ENCODE data around the gene NTRK3. TPM values are rescaled to one million over a fixed set of nuclear protein-coding genes. Genes with fewer than 3 reads are reported as not detected.

NTRK3 gene
- total and polyA plus RNA-seq, 2 of the 8 experiments (the other 6 are each of a cell fraction or from before 2014, with no cell fraction given): 4.5 to 6.8 TPM

DNA sequence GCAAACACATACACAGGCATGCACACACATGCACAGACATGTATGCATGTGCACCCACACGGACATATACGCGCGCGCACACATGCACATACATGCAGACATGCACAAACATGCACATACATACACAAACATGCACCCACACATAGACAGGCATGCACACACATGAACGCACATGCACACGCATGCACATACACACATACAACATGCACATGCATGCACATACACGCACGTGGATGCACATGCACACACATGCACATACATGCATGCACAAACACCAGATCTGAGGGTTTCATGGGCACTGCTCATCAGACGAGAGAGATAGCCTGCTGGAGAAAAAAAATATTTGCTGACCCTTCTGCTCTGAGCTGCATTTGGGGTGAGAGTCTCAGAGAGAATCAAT, 31.7 kb upstream of the NTRK3 start (continued):
- TF ChIP-seq, protein P1, sequence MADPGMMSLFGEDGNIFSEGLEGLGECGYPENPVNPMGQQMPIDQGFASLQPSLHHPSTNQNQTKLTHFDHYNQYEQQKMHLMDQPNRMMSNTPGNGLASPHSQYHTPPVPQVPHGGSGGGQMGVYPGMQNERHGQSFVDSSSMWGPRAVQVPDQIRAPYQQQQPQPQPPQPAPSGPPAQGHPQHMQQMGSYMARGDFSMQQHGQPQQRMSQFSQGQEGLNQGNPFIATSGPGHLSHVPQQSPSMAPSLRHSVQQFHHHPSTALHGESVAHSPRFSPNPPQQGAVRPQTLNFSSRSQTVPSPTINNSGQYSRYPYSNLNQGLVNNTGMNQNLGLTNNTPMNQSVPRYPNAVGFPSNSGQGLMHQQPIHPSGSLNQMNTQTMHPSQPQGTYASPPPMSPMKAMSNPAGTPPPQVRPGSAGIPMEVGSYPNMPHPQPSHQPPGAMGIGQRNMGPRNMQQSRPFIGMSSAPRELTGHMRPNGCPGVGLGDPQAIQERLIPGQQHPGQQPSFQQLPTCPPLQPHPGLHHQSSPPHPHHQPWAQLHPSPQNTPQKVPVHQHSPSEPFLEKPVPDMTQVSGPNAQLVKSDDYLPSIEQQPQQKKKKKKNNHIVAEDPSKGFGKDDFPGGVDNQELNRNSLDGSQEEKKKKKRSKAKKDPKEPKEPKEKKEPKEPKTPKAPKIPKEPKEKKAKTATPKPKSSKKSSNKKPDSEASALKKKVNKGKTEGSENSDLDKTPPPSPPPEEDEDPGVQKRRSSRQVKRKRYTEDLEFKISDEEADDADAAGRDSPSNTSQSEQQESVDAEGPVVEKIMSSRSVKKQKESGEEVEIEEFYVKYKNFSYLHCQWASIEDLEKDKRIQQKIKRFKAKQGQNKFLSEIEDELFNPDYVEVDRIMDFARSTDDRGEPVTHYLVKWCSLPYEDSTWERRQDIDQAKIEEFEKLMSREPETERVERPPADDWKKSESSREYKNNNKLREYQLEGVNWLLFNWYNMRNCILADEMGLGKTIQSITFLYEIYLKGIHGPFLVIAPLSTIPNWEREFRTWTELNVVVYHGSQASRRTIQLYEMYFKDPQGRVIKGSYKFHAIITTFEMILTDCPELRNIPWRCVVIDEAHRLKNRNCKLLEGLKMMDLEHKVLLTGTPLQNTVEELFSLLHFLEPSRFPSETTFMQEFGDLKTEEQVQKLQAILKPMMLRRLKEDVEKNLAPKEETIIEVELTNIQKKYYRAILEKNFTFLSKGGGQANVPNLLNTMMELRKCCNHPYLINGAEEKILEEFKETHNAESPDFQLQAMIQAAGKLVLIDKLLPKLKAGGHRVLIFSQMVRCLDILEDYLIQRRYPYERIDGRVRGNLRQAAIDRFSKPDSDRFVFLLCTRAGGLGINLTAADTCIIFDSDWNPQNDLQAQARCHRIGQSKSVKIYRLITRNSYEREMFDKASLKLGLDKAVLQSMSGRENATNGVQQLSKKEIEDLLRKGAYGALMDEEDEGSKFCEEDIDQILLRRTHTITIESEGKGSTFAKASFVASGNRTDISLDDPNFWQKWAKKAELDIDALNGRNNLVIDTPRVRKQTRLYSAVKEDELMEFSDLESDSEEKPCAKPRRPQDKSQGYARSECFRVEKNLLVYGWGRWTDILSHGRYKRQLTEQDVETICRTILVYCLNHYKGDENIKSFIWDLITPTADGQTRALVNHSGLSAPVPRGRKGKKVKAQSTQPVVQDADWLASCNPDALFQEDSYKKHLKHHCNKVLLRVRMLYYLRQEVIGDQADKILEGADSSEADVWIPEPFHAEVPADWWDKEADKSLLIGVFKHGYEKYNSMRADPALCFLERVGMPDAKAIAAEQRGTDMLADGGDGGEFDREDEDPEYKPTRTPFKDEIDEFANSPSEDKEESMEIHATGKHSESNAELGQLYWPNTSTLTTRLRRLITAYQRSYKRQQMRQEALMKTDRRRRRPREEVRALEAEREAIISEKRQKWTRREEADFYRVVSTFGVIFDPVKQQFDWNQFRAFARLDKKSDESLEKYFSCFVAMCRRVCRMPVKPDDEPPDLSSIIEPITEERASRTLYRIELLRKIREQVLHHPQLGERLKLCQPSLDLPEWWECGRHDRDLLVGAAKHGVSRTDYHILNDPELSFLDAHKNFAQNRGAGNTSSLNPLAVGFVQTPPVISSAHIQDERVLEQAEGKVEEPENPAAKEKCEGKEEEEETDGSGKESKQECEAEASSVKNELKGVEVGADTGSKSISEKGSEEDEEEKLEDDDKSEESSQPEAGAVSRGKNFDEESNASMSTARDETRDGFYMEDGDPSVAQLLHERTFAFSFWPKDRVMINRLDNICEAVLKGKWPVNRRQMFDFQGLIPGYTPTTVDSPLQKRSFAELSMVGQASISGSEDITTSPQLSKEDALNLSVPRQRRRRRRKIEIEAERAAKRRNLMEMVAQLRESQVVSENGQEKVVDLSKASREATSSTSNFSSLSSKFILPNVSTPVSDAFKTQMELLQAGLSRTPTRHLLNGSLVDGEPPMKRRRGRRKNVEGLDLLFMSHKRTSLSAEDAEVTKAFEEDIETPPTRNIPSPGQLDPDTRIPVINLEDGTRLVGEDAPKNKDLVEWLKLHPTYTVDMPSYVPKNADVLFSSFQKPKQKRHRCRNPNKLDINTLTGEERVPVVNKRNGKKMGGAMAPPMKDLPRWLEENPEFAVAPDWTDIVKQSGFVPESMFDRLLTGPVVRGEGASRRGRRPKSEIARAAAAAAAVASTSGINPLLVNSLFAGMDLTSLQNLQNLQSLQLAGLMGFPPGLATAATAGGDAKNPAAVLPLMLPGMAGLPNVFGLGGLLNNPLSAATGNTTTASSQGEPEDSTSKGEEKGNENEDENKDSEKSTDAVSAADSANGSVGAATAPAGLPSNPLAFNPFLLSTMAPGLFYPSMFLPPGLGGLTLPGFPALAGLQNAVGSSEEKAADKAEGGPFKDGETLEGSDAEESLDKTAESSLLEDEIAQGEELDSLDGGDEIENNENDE (IDR thresholded peaks at IDR 0.05; ENCODE audit: insufficient replicate concordance, low read length): no peak
- TF ChIP-seq RNF2 (IDR thresholded peaks at IDR 0.05; ENCODE audit: borderline replicate concordance, low read depth, low read length, missing control alignments, poor library complexity, severe bottlenecking): no peak
- no peak for TF ChIP-seq RXRA (IDR thresholded peaks at IDR 0.05; ENCODE audit: insufficient read depth, low read depth, low read length)
- TF ChIP-seq FOSL1 (IDR thresholded peaks at IDR 0.05; ENCODE audit: insufficient read depth, low read depth, low read length): no peak
- no peak for TF ChIP-seq CHD2 (IDR thresholded peaks at IDR 0.05; ENCODE audit: low read length)
- TF ChIP-seq CTBP2 (IDR thresholded peaks at IDR 0.05; ENCODE audit: borderline replicate concordance, insufficient read depth, insufficient read length, low read length): no peak
- no peak for TF ChIP-seq SIX5 (IDR thresholded peaks at IDR 0.05; ENCODE audit: low read depth, low read length)
- no peak for TF ChIP-seq TCF12 (IDR thresholded peaks at IDR 0.05; ENCODE audit: low read depth, low read length)
- no peak for TF ChIP-seq TEAD4 (IDR thresholded peaks at IDR 0.05; ENCODE audit: low read depth, low read length)
- no peak for TF ChIP-seq NANOG (IDR thresholded peaks at IDR 0.05; ENCODE audit: insufficient read depth, low read depth, low read length, poor library complexity, severe bottlenecking)
- TF ChIP-seq CBX8 (IDR thresholded peaks at IDR 0.05; ENCODE audit: borderline replicate concordance, low read depth, low read length): no peak
